ENCODE results near the gene ADTRP.

DNA sequence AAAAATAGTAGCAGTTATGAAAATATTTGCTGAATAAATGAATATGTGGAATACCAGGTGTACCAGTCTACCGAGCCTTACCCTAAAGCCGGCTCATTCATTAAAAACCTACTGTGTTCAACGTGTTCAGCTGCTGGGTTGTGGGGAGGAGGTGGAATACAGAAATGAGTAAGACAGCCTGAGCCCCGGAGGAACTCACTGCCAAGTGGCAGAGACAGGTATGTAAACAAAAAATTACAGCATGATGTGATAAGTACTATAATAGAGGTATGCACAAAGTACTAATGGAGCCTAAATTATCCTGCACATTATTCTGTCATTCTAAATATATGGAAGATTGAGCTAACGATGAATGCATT is 6.8 kb upstream of the ADTRP start:
- TF ChIP-seq POLR2A (IDR thresholded peaks at IDR 0.05) (no peak), CTCF (IDR thresholded peaks at IDR 0.05) (no peak)
